Spleen (tissue), 7 donors: ENCODE measurements around the gene P4HB.

Experiments
- POLR2A ChIP-seq, 3 donors: fragments of 450-650 bp; IDR thresholded peaks; one replicate each; pipeline ENCODE4 v1.5.1; 2017; ENCODE audit warnings: antibody characterized with exemption in 3 of 3, mild to moderate bottlenecking in 1 of 3
- POLR2AphosphoS5 ChIP-seq, 3 donors: sonication (generic); formaldehyde crosslinking; IDR thresholded peaks; one replicate each; pipeline ENCODE4 v1.5.1; 2017; ENCODE audit warnings: antibody characterized with exemption in 3 of 3
- TF ChIP-seq, protein P1 (sequence below), 11 experiments: fragments of 200-600 bp in 7 of 11; fragments of 450-650 bp in 4 of 11; sonication (generic) in 4 of 11; IDR thresholded peaks in 8 of 11; conservative IDR thresholded peaks in 3 of 11; 1 replicate in 7 of 11; 2 replicates in 4 of 11; pipeline versions ENCODE4 v1.4.0 to v1.8.0; 2016 to 2021; ENCODE audit warnings: antibody characterized with exemption in 11 of 11, inconsistent platforms in 4 of 11, mild to moderate bottlenecking in 1 of 11
- donor health status: DM: no; HTN: no; CAD: no; lungs with moderate emphysema.
- donor health status: DM: no; HTN: no; CAD: no.
- donor health status: DM: no; HTN: no; CAD: no.

DNA sequence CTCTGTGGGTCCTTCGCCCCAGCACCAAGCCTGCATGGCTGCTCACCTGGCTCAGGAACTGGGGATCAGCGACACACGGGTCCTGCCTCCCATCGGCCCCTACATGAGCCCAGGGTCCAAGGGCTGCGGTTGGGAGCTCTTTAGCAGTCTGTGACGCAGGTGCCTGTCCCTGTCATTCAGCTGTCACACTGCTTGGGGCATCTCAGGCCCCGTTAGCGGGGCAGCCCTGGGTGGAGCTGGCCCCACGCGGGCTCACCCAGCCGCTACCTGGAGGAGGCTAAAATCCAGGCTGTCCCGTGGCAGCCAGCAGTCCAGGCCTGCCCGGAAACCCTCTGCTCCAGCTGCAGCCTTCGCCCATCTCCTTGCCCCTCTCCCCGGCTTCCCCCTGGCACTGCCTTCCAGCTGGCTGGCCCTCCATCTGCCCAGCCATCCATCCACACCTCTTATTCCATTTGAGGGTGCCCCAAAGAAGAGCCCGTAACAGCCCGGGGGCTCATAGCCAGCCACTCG, 53.1 kb downstream of the P4HB start:
- TF ChIP-seq, protein P1, sequence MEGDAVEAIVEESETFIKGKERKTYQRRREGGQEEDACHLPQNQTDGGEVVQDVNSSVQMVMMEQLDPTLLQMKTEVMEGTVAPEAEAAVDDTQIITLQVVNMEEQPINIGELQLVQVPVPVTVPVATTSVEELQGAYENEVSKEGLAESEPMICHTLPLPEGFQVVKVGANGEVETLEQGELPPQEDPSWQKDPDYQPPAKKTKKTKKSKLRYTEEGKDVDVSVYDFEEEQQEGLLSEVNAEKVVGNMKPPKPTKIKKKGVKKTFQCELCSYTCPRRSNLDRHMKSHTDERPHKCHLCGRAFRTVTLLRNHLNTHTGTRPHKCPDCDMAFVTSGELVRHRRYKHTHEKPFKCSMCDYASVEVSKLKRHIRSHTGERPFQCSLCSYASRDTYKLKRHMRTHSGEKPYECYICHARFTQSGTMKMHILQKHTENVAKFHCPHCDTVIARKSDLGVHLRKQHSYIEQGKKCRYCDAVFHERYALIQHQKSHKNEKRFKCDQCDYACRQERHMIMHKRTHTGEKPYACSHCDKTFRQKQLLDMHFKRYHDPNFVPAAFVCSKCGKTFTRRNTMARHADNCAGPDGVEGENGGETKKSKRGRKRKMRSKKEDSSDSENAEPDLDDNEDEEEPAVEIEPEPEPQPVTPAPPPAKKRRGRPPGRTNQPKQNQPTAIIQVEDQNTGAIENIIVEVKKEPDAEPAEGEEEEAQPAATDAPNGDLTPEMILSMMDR (IDR thresholded peaks at IDR 0.05 in 8 of 11, conservative IDR thresholded peaks at IDR 0.05 in 3 of 11): no peak
- TF ChIP-seq POLR2A (IDR thresholded peaks at IDR 0.05) (no peak), POLR2AphosphoS5 (IDR thresholded peaks at IDR 0.05) (no peak)
